Neural cell (in vitro differentiated cells): ENCODE results near the gene ETFA.
"Not testable (repeated sequence)": the region's sequence is repeated elsewhere in the genome, so short reads cannot be mapped to it uniquely, and the experiment has no call there.

Experiments used
- EP300 ChIP-seq: fragments of 450-650 bp; conservative IDR thresholded peaks from 2 replicates; pipeline ENCODE4 v1.6.1; 2014; ENCODE audit warnings: antibody characterized with exemption, mild to moderate bottlenecking, moderate library complexity; ENCODE audit not compliant: poor library complexity, severe bottlenecking
- EZH2 ChIP-seq: fragments of 200-600, 300-800 bp; shearing (Covaris generic), sonication (generic); IDR thresholded peaks from 2 replicates; pipeline ENCODE4 v1.6.1; 2014; ENCODE audit warnings: antibody characterized with exemption, low read length, borderline replicate concordance, mild to moderate bottlenecking; ENCODE audit not compliant: insufficient read depth, poor library complexity, severe bottlenecking
- MXI1 ChIP-seq: fragments of 450-650 bp; conservative IDR thresholded peaks from 2 replicates; pipeline ENCODE4 v1.6.1; 2014; ENCODE audit warnings: antibody characterized with exemption, mild to moderate bottlenecking; ENCODE audit not compliant: poor library complexity, severe bottlenecking
- POLR2AphosphoS5 ChIP-seq: IDR thresholded peaks from 2 replicates; pipeline ENCODE4 v1.6.1; 2012
- RAD21 ChIP-seq: fragments of 450-650 bp; conservative IDR thresholded peaks from 2 replicates; pipeline ENCODE4 v1.6.1; 2014; ENCODE audit warnings: antibody characterized with exemption, mild to moderate bottlenecking, moderate library complexity
- SMC3 ChIP-seq: fragments of 450-650 bp; conservative IDR thresholded peaks from 2 replicates; pipeline ENCODE4 v1.6.1; 2014; ENCODE audit warnings: antibody characterized with exemption, mild to moderate bottlenecking, moderate library complexity; ENCODE audit not compliant: poor library complexity
- TAF1 ChIP-seq: IDR thresholded peaks from 2 replicates; pipeline ENCODE4 v1.6.1; 2012; ENCODE audit warnings: low read depth
- TF ChIP-seq, protein P1 (sequence below): IDR thresholded peaks from 2 replicates; pipeline ENCODE4 v1.6.1; 2012; ENCODE audit warnings: borderline replicate concordance
- TF ChIP-seq, protein P2 (sequence below): fragments of 450-650 bp; IDR thresholded peaks from 2 replicates; pipeline ENCODE4 v1.5.1; 2014; ENCODE audit warnings: antibody characterized with exemption, mild to moderate bottlenecking, moderate library complexity; ENCODE audit not compliant: poor library complexity, severe bottlenecking

DNA sequence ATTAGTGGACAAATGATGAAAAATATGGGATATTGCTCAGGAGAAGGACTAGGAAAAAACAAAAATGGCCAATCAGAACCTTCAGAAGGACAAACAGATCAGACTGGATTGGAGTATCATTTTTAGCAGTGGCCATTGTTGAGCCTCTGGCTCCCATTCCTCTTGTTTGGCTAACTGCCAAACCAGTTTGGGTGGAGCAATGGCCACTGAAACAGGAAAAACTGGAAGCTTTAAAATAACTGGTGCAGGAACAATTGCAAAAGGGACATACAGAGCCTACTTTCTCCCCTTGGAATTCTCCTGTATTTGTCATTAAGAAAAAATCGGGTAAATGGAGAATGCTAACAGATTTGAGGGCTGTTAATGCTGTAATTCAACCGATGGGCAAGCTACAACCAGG, 45.5 kb downstream of the ETFA start:
- TF ChIP-seq, protein P1, sequence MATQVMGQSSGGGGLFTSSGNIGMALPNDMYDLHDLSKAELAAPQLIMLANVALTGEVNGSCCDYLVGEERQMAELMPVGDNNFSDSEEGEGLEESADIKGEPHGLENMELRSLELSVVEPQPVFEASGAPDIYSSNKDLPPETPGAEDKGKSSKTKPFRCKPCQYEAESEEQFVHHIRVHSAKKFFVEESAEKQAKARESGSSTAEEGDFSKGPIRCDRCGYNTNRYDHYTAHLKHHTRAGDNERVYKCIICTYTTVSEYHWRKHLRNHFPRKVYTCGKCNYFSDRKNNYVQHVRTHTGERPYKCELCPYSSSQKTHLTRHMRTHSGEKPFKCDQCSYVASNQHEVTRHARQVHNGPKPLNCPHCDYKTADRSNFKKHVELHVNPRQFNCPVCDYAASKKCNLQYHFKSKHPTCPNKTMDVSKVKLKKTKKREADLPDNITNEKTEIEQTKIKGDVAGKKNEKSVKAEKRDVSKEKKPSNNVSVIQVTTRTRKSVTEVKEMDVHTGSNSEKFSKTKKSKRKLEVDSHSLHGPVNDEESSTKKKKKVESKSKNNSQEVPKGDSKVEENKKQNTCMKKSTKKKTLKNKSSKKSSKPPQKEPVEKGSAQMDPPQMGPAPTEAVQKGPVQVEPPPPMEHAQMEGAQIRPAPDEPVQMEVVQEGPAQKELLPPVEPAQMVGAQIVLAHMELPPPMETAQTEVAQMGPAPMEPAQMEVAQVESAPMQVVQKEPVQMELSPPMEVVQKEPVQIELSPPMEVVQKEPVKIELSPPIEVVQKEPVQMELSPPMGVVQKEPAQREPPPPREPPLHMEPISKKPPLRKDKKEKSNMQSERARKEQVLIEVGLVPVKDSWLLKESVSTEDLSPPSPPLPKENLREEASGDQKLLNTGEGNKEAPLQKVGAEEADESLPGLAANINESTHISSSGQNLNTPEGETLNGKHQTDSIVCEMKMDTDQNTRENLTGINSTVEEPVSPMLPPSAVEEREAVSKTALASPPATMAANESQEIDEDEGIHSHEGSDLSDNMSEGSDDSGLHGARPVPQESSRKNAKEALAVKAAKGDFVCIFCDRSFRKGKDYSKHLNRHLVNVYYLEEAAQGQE = not testable (repeated sequence)
- TF ChIP-seq EP300, SMC3, EZH2, RAD21, MXI1, POLR2AphosphoS5, TAF1: not testable (repeated sequence)
- TF ChIP-seq, protein P2, sequence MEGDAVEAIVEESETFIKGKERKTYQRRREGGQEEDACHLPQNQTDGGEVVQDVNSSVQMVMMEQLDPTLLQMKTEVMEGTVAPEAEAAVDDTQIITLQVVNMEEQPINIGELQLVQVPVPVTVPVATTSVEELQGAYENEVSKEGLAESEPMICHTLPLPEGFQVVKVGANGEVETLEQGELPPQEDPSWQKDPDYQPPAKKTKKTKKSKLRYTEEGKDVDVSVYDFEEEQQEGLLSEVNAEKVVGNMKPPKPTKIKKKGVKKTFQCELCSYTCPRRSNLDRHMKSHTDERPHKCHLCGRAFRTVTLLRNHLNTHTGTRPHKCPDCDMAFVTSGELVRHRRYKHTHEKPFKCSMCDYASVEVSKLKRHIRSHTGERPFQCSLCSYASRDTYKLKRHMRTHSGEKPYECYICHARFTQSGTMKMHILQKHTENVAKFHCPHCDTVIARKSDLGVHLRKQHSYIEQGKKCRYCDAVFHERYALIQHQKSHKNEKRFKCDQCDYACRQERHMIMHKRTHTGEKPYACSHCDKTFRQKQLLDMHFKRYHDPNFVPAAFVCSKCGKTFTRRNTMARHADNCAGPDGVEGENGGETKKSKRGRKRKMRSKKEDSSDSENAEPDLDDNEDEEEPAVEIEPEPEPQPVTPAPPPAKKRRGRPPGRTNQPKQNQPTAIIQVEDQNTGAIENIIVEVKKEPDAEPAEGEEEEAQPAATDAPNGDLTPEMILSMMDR = not testable (repeated sequence)
